PC-9 (cell line): ENCODE measurements around the gene HMBS. TPM values are rescaled to one million over a fixed set of nuclear protein-coding genes. Genes with fewer than 3 reads are reported as not detected.

Experiments used
- BruUV-seq: library from RNA; stranded (reverse); fragments of 400-500 nt; replicated peaks from 2 replicates; lab custom pipeline; 2021; lab: Mats Ljungman, UMichigan
- CTCF ChIA-PET: fragments of 300-600 bp; sonication (Branson Sonifier 250); formaldehyde crosslinking; loops from one replicate; lab custom pipeline; 2022; ENCODE audit warnings: antibody characterized with exemption; lab: Charles Lee
- POLR2A ChIA-PET: fragments of 300-600 bp; sonication (Branson Sonifier 250); formaldehyde crosslinking; loops from one replicate; lab custom pipeline; 2022; ENCODE audit warnings: antibody characterized with exemption; ENCODE audit not compliant: unreplicated experiment; lab: Charles Lee
- DNase-seq, 2 experiments: peaks; one replicate each; pipeline versions ENCODE4 v3.0.0 to v3.0.0-alpha.2; 2015 to 2022; ENCODE audit warnings: mixed read lengths in 1 of 2
- H2AFZ ChIP-seq: fragments of 200-600 bp; sonication (generic); 2 replicates; pipeline ENCODE4 v1.8.1; 2017; ENCODE audit warnings: antibody characterized with exemption
- H3F3A ChIP-seq: fragments of 200-600 bp; sonication (generic); 2 replicates; pipeline ENCODE4 v1.8.1; 2017; ENCODE audit warnings: antibody characterized with exemption, mild to moderate bottlenecking, low read depth; ENCODE audit not compliant: insufficient read depth
- H3K27ac ChIP-seq: fragments of 200-600 bp; sonication (generic); 2 replicates; pipeline ENCODE4 v1.6.1; 2016; ENCODE audit warnings: mixed run types
- H3K27me3 ChIP-seq: fragments of 200-600 bp; sonication (generic); 2 replicates; pipeline ENCODE4 v1.6.1; 2016; ENCODE audit warnings: low read depth, mixed run types; ENCODE audit not compliant: insufficient read depth
- H3K36me3 ChIP-seq: fragments of 200-600 bp; sonication (generic); 2 replicates; pipeline ENCODE4 v1.6.1; 2016; ENCODE audit warnings: low read depth, mixed run types
- H3K4me1 ChIP-seq: fragments of 200-600 bp; sonication (generic); replicated peaks from 2 replicates; pipeline ENCODE4 v1.6.1; 2016; ENCODE audit warnings: mixed run types; ENCODE audit not compliant: insufficient read depth
- H3K4me2 ChIP-seq: fragments of 200-600 bp; sonication (generic); 2 replicates; pipeline ENCODE4 v1.6.1; 2017; ENCODE audit warnings: mixed run types
- H3K4me3 ChIP-seq: fragments of 200-600 bp; sonication (generic); 2 replicates; pipeline ENCODE4 v1.6.1; 2016; ENCODE audit warnings: mixed run types
- H3K79me2 ChIP-seq: fragments of 200-600 bp; sonication (generic); 2 replicates; pipeline ENCODE4 v1.6.1; 2017; ENCODE audit warnings: low read depth, mixed run types
- H3K9me2 ChIP-seq: fragments of 200-600 bp; sonication (generic); 2 replicates; pipeline ENCODE4 v1.8.1; 2017; ENCODE audit warnings: mild to moderate bottlenecking; ENCODE audit not compliant: insufficient read depth
- H3K9me3 ChIP-seq: fragments of 200-600 bp; sonication (generic); 2 replicates; pipeline ENCODE4 v1.8.1; 2016; ENCODE audit warnings: low read depth; ENCODE audit not compliant: insufficient read depth
- H4K20me1 ChIP-seq: fragments of 200-600 bp; sonication (generic); 2 replicates; pipeline ENCODE4 v1.8.1; 2017; ENCODE audit not compliant: insufficient read depth
- EZH2 ChIP-seq: fragments of 200-600 bp; sonication (generic); IDR thresholded peaks from 2 replicates; pipeline ENCODE4 v1.8.0; 2017; ENCODE audit warnings: antibody characterized with exemption, low read depth
- intact Hi-C: fragments of 100-400 bp; cut with micrococcal nuclease; formaldehyde crosslinking; loops from one replicate; pipeline ENCODE4 v1.10.0; 2022; ENCODE audit not compliant: unreplicated experiment
- total RNA-seq: library from RNA; stranded (reverse); gene quantifications from 2 replicates; pipeline ENCODE4 v1.2.3, GENCODE V29; 2021
- TF ChIP-seq, protein P1 (sequence below): fragments of 200-600 bp; sonication (generic); conservative IDR thresholded peaks from 2 replicates; pipeline ENCODE4 v1.6.1; 2017; ENCODE audit warnings: mixed run types, antibody characterized with exemption, mild to moderate bottlenecking, moderate library complexity

The HMBS gene
- total RNA-seq, 1 experiment from 2014 or later, result 49.3 TPM

DNA sequence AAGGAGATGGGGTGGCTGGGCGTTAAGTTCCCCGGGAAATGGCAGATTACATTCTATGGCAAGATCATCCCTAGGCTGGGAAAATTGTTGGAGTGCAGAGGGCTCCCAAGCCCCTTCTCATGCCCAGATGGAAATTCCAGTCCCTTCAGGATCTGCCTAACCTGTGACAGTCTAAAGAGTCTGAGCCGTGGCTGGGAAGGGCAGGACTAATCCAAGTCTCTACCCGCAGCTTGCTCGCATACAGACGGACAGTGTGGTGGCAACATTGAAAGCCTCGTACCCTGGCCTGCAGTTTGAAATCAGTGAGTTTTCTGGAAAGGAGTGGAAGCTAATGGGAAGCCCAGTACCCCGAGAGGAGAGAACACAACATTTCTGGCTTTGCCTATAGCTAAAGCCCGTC is 3.7 kb downstream of the HMBS start:
- no peak overlapping the region for H3K27ac ChIP-seq
- ChIA-PET CTCF (interaction anchor here (0.6 kb wide), 1 partner anchor 252 kb away, joined by 3 read pairs; no protein-coding TSS in a partner anchor), POLR2A (no interaction called here)
- no TSS peak for BruUV-seq
- no peaks in the 10 kb centered on the region for H3K27me3 ChIP-seq
- TF ChIP-seq, protein P1, sequence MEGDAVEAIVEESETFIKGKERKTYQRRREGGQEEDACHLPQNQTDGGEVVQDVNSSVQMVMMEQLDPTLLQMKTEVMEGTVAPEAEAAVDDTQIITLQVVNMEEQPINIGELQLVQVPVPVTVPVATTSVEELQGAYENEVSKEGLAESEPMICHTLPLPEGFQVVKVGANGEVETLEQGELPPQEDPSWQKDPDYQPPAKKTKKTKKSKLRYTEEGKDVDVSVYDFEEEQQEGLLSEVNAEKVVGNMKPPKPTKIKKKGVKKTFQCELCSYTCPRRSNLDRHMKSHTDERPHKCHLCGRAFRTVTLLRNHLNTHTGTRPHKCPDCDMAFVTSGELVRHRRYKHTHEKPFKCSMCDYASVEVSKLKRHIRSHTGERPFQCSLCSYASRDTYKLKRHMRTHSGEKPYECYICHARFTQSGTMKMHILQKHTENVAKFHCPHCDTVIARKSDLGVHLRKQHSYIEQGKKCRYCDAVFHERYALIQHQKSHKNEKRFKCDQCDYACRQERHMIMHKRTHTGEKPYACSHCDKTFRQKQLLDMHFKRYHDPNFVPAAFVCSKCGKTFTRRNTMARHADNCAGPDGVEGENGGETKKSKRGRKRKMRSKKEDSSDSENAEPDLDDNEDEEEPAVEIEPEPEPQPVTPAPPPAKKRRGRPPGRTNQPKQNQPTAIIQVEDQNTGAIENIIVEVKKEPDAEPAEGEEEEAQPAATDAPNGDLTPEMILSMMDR, result no peak
- no peak for TF ChIP-seq EZH2
- H3K79me2 ChIP-seq, result peaks cover 43% of the 10 kb centered on the region
- no peak overlapping the region for H3K4me2 ChIP-seq
- H4K20me1 ChIP-seq, result peaks cover 14% of the 10 kb centered on the region
- H3F3A ChIP-seq, result peaks cover 40% of the 10 kb centered on the region; the same call in 1 of the 2 replicates
- H2AFZ ChIP-seq, result no peak overlapping the region
- no peaks in the 10 kb centered on the region for H3K9me3 ChIP-seq
- intact Hi-C loops, result no loop called here
- no peak overlapping the region for H3K4me3 ChIP-seq
- H3K4me1 ChIP-seq, result peaks cover 38% of the 10 kb centered on the region
- peak in 1 of 2 experiments; percentile 12 for DNase-seq
- no peaks in the 10 kb centered on the region for H3K9me2 ChIP-seq
- peaks cover 14% of the 10 kb centered on the region for H3K36me3 ChIP-seq

DNA sequence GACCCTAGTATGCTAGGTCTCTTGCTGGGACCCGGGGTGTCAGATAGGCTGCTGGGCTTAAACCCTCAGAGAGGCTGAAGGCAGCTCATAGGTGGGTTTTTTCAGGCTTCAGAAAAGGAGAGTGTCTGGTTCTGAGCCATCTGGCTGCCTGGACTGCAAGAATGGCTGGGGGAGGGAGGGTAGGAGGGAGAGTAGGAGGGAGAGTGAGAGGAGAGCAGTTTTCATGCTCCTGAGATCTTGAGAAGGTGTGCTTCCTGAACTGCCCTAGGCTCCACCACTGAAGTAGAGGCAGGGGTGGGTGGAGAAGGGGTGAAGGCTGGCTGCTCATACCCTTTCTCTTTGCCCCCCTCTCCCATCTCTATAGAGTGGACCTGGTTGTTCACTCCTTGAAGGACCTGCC is 4.6 kb downstream of the HMBS start:
- Histone ChIP-seq H4K20me1 (peaks cover 21% of the 10 kb centered on the region), H3K79me2 (peaks cover 52% of the 10 kb centered on the region), H3K36me3 (peaks cover 16% of the 10 kb centered on the region), H3F3A (peaks cover 43% of the 10 kb centered on the region; the same call in 1 of the 2 replicates), H3K4me3 (no peak overlapping the region), H2AFZ (no peak overlapping the region), H3K9me3 (no peaks in the 10 kb centered on the region), H3K27me3 (no peaks in the 10 kb centered on the region), H3K4me2 (no peak overlapping the region), H3K27ac (no peak overlapping the region), H3K4me1 (peaks cover 40% of the 10 kb centered on the region), H3K9me2 (no peaks in the 10 kb centered on the region)
- no peak for DNase-seq
- ChIA-PET CTCF (interaction anchor here (0.6 kb wide), 1 partner anchor 251 kb away, joined by 3 read pairs; no protein-coding TSS in a partner anchor), POLR2A (no interaction called here)
- no peak for TF ChIP-seq EZH2
- TF ChIP-seq, protein P1, result no peak
- intact Hi-C loops, result no loop called here
- BruUV-seq, result no TSS peak

DNA sequence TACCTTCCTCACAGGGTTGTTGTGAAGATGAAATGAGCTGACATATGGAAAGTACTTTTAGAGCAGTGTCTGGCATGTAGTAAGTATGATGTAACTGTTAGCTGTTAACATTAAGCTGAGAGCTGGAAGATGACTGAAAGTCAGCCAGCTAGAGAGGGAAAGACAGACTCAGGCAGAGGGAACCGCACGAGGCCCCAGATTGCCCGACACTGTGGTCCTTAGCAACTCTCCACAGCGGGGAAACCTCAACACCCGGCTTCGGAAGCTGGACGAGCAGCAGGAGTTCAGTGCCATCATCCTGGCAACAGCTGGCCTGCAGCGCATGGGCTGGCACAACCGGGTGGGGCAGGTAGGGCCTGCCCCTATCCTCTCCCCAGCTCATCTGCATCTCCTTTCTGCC is 6.5 kb downstream of the HMBS start:
- Histone ChIP-seq H3K4me2 (no peak overlapping the region), H2AFZ (no peak overlapping the region), H3K79me2 (peaks cover 51% of the 10 kb centered on the region), H3K4me1 (peaks cover 36% of the 10 kb centered on the region), H3F3A (peaks cover 42% of the 10 kb centered on the region; the same call in 1 of the 2 replicates), H3K27ac (no peak overlapping the region; the same call in 1 of the 2 replicates), H3K9me3 (no peaks in the 10 kb centered on the region), H3K27me3 (no peaks in the 10 kb centered on the region), H3K4me3 (no peak overlapping the region), H4K20me1 (peaks cover 18% of the 10 kb centered on the region), H3K9me2 (no peaks in the 10 kb centered on the region), H3K36me3 (peaks cover 16% of the 10 kb centered on the region)
- no peak for DNase-seq
- TF ChIP-seq EZH2, result no peak
- TF ChIP-seq, protein P1, result no peak
- ChIA-PET CTCF (no interaction called here), POLR2A (interaction anchor here (0.6 kb wide), 1 partner anchor 11 kb away, joined by 4 read pairs; the partner anchor contains the start of gene DPAGT1)
- BruUV-seq, result no TSS peak
- intact Hi-C loops, result loop anchor here (10.0 kb wide), 1 partner anchor 384 kb away; no protein-coding TSS in a partner anchor
